Kidney (tissue), 14 donors: ENCODE data around the gene TXLNG. TPM values are rescaled to one million over a fixed set of nuclear protein-coding genes. Genes with fewer than 3 reads are reported as not detected.
A peak's percentile ranks its signal among the peaks of the same experiment; 100 is the strongest.

ENCODE experiments used
- DNase-seq, 5 donors: peaks; one replicate each; pipeline ENCODE4 v3.0.0-alpha.2; 2013 to 2020
- FAIRE-seq: peaks from 2 replicates; lab custom pipeline; 2012; peaks lifted over from hg19 to GRCh38; lab: Jason Lieb, UNC
- H3K27ac ChIP-seq, 2 donors: one replicate each; pipeline ENCODE4 v1.7.0; 2013; ENCODE audit warnings: low read depth in 2 of 2, low read length in 2 of 2, inconsistent platforms in 1 of 2
- H3K27me3 ChIP-seq: one replicate; pipeline ENCODE4 v1.7.1; 2013; ENCODE audit warnings: low read length, inconsistent platforms; ENCODE audit not compliant: control insufficient read depth, insufficient read depth
- H3K36me3 ChIP-seq, 3 donors: one replicate each; pipeline versions ENCODE4 v1.7.0 to v1.7.1; 2013; ENCODE audit warnings: low read length in 3 of 3, control low read depth in 1 of 3, inconsistent platforms in 1 of 3; ENCODE audit not compliant: insufficient read depth in 3 of 3, control insufficient read depth in 2 of 3
- H3K4me1 ChIP-seq, 3 donors: one replicate each; pipeline versions ENCODE4 v1.7.0 to v1.7.1; 2013; ENCODE audit warnings: low read length in 3 of 3, inconsistent platforms in 1 of 3, low read depth in 1 of 3; ENCODE audit not compliant: control insufficient read depth in 2 of 3, insufficient read depth in 2 of 3
- H3K4me3 ChIP-seq, 3 donors: one replicate each; pipeline versions ENCODE4 v1.7.0 to v1.8.1; 2013; ENCODE audit warnings: low read length in 3 of 3, control low read depth in 1 of 3, inconsistent platforms in 1 of 3
- H3K9ac ChIP-seq, 3 donors: one replicate each; pipeline versions ENCODE4 v1.7.0 to v1.7.1; 2013; ENCODE audit warnings: low read length in 3 of 3, control low read depth in 1 of 3, inconsistent platforms in 1 of 3
- H3K9me3 ChIP-seq, 3 donors: one replicate each; pipeline versions ENCODE4 v1.7.0 to v1.7.1; 2013; ENCODE audit warnings: low read length in 3 of 3, control low read depth in 1 of 3, inconsistent platforms in 1 of 3; ENCODE audit not compliant: control insufficient read depth in 2 of 3, insufficient read depth in 1 of 3
- CTCF ChIP-seq: IDR thresholded peaks from 3 replicates; pipeline ENCODE4 v1.5.1; 2012; ENCODE audit warnings: mild to moderate bottlenecking, moderate library complexity, borderline replicate concordance; ENCODE audit not compliant: insufficient read depth; ENCODE audit errors: extremely low read depth
- intact Hi-C: fragments of 100-400 bp; cut with DNase I; formaldehyde crosslinking; loops from one replicate; pipeline ENCODE4 v1.11.1; 2022
- polyA plus RNA-seq: library from polyadenylated mRNA; stranded (reverse); fragments of 350-450 nt; fragmentation: Illumina TruSeq; extraction: RNeasy Lipid Tissue Mini Kit (QIAGEN cat#74804); gene quantifications from one replicate; pipeline ENCODE4 v1.2.3, GENCODE V29; 2014; ENCODE audit warnings: low read depth, low replicate concordance; ENCODE audit not compliant: insufficient read depth
- total RNA-seq: library from RNA; stranded (reverse); fragmentation: NEBNext Ultra II Directional; extraction: Animal tissue kit (Norgen Biotek cat#: 25700); gene quantifications from one replicate; pipeline ENCODE4 v1.2.1, GENCODE V29; 2021
- donor health status: control.
- donor health status: control.
- donor health status: control.
- donor health status: control.
- donor health status: control.
- donor health status: DM: yes; HTN: yes; CAD: no.
- donor health status: Normal renal cell carcinoma (clear cell type).

The TXLNG gene
- total and polyA plus RNA-seq, 2 donors from 2014 or later, result 5.9 to 12.3 TPM

GRCh38 chrX:16892504-16893362 lies 106.5 kb downstream of the TXLNG start:
- Histone ChIP-seq H3K36me3 (no peaks in the 10 kb centered on the region), H3K27ac (no peak overlapping the region), H3K9ac (no peak overlapping the region), H3K4me1 (no peaks in the 10 kb centered on the region), H3K4me3 (no peak overlapping the region), H3K9me3 (no peaks in the 10 kb centered on the region), H3K27me3 (peaks cover 12% of the 10 kb centered on the region)
- FAIRE-seq, result peak; percentile 62
- peak; percentile 80 for TF ChIP-seq CTCF
- intact Hi-C loops, result no loop called here
- peak in 4 of 5 donors; percentile 62 to 91 (median 81) for DNase-seq

Other genes with a start within 250 kb of the TXLNG start
- not detected for gene S100G, start 136.3 kb upstream of the TXLNG start, total RNA-seq
- not detected for gene S100G, start 136.3 kb upstream of the TXLNG start, polyA plus RNA-seq
- gene CTPS2, start 73.8 kb upstream of the TXLNG start, total RNA-seq, result 13.7 TPM
- gene CTPS2, start 73.8 kb upstream of the TXLNG start, polyA plus RNA-seq, result 5.9 TPM
- 40.3 TPM for gene SYAP1, start 66.9 kb upstream of the TXLNG start, total RNA-seq
- 16.6 TPM for gene SYAP1, start 66.9 kb upstream of the TXLNG start, polyA plus RNA-seq
- 95.2 TPM for gene RBBP7, start 83.9 kb downstream of the TXLNG start, total RNA-seq
- gene RBBP7, start 83.9 kb downstream of the TXLNG start, polyA plus RNA-seq, result 112 TPM
- gene REPS2, start 160.2 kb downstream of the TXLNG start, total RNA-seq, result 36.3 TPM
- gene REPS2, start 160.2 kb downstream of the TXLNG start, polyA plus RNA-seq, result 19.6 TPM